GM18868 (cell line): ENCODE measurements around the gene CPVL.

Experiments used
- ATAC-seq: cut with Tn5 transposase; IDR thresholded peaks from one replicate; pipeline ENCODE4 v1.9.1; 2021; ENCODE audit warnings: mild to moderate bottlenecking, moderate library complexity; ENCODE audit not compliant: unreplicated experiment

Gene CPVL

DNA sequence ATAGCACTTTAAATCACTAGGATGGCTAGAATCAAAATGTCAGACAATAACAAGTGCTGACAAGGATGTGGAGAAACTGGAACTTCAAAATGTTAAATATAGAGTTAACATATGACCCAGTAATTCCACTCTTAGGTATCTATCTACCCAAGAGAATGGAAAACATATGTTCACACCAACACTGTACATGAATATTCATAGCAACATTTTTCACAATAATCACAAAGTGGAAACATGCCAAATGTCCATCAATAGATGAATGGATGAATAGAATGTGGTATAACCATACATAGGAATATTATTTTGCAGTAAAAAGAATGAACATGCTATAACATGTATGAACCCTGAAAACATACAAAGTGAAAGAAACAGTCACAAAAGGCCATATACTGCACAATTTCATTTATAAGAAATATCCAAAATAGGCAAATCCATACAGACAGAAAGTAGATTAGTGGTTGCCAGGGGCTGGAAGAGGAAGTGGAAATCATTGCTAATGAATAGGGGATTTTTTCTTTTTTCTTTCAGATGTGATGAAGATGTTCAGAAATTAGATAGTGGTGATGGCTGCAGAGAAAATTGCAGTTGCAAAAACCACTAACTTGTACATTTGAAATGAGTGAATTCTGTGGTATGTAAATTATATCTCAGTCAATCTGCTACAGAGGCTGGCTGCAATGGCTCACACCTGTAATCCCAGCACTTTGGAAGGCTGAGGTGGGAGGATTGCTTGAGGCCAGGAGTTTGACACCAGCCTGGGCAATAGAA is 93.0 kb downstream of the CPVL start:
- no peak for ATAC-seq

DNA sequence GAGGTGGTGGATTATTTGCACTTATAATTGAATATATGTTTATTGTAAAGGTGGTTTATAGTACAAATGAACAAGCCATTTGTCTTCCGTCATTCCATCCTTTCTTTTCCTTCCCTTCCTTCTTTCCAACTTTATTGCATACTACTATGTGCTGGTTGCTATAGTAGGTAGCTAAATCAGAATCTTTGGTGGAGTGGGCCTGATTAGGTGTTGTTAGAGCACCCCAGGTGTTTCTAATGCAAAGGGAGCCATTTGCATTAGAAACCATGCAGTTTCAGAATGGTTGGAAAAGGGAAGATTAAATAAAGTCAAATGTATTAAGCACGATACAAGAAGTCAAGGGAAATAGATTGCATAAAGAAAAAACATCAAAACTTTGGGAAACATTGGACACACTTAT is 99.4 kb downstream of the CPVL start:
- no peak for ATAC-seq

DNA sequence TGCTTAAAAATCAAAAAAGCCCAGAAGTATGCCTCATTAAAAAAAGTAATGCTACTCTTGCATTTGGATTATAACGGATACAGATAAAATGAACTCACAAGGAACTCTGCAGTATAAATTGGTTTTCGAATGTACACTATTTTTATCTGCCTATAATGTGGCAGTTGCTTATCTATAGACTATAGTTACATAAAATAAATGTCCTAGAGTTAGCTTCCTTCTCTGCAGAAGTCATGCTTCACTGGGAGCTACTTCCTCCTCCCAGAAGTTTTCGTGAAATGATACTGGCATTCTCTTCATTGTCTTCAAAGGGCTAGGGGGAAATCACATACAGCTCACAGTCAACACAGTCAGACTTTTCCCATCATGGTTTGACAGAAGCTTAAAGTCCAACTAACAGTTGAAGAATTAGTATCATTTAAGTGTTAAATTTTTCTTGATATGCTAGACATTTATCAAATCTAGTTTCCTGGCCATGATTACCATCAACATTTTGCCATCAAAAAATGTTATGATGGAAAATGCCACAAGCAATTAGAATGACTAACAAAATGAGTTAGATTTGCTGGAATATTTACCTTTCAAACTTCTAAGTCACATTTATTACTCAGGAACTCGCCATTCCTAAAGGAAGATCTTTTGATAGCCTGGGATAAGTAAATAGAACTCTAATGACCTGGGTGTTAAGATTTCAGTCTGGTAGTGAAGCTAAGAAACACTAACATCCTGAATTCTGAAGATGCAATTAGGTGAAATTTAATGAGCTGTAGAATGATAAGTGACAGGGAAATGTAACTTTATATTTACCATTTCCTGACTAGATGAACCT is 100.9 kb downstream of the CPVL start:
- ATAC-seq: no peak

DNA sequence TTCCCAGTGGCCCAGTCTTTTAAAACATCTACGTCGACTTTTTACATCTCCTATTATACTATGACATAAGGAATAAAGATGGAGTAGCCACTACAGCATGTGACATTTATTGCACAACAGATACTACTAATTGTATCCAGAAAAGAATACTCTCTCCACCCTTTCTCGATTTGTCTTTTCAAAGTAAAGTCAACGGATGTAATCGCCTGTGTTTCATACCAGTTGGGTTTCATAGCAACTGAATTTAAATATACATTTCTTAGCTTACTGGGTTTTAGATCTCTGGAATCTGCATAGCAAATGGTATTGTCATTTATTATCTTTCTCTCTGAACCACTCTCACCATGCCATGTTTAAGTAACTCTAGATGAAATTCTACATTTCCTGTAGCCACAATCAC is 101.8 kb downstream of the CPVL start:
- ATAC-seq: no peak

DNA sequence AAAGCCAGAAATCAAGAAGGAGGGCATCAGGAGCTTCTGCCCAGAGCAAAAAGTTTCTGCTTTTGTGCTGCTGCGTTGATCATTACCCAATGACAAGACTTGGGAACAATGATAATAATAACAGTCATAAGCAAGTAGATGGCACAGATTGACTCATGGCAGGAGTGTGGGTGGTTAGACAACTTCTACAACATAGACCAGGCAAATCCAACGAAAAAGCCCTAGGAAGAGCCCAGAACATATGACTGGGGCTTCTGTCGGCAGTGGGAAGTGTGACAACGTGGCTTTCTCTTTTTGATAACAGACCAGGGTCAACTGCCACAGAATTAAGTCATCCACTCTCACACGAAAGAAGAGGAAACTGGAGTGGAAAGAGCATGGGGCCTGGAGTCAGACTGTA is 102.8 kb downstream of the CPVL start:
- ATAC-seq: no peak

DNA sequence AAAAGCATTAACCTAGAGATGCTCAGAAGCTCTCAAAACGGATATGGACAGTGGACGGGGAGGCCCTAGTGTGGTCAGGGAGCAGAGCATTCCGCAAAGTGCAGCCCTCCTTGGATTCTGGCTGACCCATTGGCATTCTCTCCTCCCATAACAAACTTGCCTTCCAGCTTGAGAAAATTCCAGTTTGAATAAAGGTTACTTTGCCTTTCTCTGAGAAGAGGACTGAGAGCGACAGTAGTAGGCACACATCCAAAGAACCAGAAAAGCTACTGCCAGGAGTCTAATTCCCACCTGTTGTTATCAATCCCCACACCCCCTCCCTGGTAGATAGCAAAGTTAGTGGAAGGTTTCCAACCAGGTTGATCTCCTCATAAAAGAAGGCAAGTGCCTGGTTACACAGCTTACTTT is 103.5 kb downstream of the CPVL start:
- no peak for ATAC-seq

DNA sequence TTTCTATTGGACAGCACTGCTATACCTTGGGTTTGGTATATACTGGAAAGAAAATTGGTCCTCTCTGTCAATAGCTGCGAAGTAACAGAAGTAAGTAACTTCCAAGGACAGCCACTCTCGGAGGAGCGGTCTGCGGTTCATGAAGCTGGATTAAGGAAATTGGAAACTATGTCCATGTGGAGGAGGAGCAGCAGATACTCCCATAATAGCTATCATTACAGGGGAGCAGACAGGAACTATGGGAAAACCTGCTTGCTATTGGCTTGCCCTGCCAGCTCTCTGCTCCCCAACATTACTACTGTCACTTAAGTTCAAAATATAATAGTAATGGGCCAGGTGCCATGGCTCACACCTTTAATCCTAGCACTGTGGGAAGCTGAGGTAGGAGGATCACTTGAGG is 104.3 kb downstream of the CPVL start:
- no peak for ATAC-seq

DNA sequence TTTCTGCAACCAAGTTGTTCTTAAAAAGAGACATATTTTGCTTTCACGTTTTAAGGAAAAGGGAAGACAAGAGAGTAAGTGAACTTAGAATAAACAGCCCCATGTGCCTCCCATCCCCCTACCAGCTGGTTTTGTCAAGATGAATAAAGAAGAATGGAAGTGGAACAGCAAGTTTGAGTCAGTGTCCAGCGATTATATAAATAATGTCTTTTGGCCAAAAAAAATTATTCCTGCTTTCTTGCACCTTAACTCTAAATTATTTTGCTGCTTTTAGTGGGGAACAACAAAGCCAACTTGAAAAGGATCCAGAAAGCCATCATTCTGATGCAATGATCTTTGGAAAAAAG is 105.8 kb downstream of the CPVL start:
- ATAC-seq: no peak

DNA sequence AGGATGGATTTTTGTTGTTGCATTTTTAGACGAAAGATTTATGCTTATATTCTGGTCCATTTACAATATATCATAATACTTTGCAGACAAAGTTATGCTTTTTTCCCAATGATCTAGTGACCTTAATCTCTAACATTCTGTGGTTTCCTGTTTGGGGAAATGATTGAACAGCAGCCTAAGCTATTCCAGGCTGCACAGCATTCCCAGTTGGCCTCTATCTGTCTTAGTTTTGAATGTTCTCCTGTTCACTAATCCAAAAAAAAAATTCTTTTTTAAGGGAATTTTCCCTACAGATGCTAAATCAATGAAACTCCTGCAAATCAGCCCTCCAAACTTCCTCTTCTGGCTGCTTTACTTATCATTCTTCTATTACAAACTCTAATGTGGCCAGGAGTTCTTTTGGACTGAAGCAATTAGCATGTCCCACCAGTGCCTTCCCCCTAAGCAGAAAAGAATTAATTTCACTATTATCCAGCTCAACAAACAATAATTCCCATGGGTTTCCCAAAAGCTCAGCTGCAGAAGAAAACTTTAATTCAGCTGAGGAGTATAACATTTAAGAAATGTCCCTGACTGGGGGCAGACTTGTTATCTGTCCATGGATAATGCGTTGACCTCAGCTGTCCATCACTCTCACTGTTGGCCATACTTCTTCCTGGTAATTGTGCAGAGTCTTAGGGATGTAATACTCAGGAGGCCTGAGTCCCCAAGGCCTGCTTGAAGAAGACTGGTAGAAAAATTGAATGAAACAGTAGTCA is 106.3 kb downstream of the CPVL start:
- ATAC-seq: no peak

DNA sequence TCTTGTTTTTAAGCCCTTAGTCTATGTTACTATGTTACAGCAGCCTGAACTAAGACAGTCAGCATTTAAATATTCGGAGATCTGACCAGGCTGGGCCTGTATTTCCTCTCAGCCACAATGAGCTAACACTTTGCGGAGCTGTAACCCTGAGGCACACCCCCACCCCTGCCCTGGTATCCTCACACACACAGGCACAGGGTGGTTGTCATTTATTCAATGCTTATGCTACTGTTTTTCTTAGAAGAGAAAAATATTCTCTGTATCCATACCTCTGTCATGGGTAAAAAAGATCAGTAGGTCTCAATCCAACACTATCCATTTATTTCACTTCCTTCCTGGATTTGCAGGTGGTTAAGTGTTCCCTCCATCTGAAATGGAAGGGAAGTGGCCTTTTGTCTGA is 107.9 kb downstream of the CPVL start:
- no peak for ATAC-seq

DNA sequence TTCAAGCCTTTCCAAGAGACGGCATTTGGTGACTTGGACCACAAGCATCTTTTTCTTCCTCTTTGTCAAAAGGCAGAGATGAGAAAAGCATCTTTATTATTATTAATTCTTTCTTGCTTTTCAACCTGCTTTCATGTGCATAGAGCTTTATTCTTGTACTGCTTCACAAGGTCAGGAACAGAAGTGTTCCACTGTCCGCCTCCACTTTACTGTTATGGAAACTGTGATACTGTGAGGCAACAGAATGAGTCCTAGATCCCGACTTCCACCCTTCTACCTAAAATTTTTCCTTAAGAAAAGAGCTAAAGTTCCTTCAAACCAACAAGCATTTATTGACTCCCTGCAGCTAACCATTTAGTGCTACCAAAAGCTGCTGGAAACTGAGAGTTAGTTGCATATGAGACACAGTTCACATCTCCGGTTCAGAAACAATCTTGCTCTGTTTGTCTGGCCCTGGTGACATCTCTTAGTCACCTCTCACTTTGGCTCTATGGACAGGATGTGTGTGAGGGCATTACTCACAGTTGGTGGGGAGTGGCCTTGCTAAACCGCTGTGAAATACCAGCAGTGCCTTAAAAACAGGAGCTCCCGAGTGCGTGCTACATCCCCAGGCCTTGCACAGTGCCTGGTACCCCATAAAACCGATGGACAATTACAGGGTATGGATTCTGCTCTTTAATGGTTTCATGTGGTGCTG is 111.1 kb downstream of the CPVL start:
- no peak for ATAC-seq

DNA sequence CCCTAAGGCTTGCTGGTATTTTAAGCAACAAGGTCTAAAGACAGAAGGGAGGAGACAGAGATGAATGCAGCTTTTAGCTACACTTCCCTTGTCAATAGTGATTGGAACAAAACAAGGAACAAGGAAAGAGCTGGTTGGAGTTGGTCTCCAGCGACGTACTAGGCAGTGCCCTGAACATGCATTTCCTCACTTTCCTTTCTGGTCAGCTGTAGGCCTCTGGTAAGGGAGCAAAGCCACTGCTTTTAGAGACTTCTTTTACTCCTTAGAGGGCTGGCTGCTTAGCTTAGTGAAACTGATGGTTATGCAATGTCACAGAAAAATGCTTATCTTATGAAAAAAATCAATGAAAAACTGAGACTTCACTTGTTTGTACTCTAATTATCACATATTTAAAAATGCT is 112.8 kb downstream of the CPVL start:
- ATAC-seq: no peak

DNA sequence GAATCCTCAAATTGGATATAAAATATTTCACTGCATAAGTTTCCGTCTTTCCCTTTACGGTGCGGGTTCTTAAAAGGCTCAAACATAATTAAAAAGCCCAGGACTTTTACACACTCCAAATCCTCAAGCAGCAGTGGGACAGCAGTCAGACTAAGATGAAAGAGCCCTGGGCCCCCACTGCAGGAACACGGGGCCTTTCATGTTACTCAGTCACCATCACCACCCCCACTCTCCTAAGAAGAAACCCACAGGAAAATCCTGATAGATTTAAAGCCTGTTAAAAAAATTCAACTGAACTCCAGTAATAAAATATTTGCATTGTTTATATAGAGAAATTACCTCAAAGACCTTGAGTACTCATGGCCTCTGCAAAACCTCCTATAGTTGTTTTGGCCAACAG is 114.2 kb downstream of the CPVL start:
- no peak for ATAC-seq

DNA sequence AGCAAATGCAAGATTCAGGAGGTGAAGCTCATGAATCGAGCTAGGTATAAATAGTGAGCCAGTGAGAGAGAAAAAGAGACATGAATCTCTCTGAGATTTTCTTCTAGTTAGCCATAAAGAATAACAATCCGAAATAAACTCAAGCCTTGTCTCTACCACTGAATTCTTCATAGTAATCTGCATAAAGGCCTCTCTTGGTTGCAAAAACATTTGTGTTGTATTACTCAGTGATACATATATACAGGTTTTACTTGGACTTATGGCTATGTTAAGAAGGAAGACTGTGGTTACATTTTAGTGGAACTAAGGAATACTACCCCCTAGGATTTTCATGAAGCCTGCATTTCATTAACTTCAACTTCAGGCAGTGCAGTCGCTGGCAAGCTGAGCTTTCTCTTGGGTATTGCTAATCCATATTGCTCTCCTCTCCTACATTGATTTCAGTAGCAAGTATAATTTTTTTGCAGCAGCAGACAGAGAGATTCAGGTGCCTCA is 115.5 kb downstream of the CPVL start:
- ATAC-seq: no peak

DNA sequence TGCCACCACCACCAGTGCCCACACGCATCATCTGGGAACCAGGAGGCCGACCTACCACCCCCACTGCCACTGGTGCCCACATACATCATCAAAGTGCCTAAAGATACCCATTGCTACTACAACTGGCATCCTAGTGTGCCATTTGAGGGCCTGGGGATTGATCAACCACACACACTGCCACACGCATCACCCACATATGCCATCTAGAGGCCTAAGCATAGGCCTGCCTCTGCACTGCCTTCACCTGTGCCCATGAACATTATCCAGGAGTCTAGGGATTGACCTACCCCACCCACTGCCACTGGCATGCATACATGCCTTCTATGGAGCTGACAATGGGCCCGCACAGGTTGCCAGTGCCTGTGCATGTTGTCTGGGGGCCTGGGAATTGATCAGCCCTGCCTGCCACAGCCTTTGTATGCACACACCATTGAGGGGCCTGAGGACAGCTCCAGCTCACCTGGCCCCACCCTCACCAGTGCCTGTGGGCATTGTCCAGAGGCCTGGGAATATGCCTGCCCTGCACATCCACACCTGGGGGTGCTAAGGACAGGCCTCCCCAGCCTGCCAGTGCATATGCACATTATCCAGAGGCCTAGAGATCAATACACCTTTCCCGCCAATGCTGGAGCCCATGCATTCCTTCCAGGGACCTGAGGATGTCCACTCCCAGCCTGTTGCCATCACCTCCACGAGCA is 123.9 kb downstream of the CPVL start:
- ATAC-seq: no peak

DNA sequence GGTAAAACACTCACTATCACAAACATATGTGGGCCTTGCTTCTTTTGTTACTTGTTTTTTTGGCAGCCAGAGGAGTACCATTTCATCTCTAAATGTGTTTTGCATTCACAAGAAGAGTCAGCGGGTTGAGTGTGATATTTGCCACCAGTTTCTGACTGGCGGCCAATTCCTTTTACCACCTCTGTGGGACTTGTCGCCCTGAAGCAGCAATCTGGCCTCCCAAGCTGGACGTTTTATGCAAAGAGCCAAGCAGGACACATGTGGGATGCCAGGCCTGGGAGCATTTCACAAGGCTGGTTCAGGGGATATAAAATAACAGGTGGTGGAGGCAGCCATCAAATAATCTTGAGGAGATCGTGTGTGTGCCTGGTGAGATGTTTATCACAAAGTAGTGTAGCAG is 126.4 kb downstream of the CPVL start:
- no peak for ATAC-seq

DNA sequence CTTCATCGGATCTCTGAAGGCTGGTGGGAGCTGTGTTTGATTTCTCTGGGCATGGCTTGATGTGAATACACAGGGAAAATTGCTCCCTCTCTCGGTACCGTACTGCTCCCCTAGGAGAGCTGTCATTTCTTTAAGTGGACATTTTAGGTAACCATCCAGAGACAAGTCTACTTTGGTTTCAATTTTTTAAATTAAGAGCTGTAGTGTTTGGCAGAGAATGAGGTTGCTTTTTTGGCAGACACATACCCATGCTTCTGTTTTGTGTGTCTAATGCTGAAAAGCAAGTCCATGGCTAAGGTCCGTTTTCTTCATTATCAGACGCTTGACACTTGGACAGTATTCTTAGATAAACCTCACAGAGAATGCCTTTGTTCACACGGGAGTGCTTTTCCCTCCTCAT is 127.0 kb downstream of the CPVL start:
- ATAC-seq: no peak

DNA sequence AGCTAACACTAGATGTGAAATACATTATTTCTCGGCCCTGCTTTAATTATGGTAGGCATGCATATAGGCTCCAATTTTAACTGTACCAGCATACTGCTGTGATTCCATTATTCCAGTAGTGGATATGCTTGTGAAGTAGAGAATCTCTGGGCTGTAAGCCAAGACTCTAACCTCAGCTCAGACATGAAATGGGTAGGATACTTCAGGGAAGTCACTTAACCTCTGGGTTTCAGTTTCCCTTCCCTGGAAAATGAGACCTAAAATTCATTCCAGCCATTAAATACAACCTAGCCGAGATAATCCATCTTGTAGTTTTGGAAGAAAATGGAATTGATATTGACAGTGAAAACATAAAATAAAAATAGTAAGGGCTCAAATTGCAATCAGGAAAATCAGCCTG is 128.6 kb downstream of the CPVL start:
- ATAC-seq: no peak

DNA sequence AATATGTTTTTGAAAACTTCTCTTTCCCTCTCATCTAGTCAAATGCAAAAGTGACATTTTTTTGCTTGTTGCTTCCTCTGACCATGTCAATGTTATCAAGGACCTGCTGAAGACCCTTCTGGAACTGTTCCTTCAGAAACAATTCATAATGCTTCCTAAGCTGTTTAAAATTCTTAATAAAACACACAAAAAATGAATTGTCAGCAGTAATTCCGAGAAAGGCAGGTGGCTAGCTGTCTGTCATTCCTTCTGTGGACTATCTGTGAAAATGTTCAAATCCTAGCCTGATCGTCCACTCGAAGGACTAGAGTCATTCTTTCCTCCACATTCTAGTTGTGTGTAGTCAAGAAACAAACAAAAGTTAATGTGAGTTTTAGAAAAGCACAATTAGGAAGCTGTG is 131.6 kb downstream of the CPVL start:
- ATAC-seq: no peak

DNA sequence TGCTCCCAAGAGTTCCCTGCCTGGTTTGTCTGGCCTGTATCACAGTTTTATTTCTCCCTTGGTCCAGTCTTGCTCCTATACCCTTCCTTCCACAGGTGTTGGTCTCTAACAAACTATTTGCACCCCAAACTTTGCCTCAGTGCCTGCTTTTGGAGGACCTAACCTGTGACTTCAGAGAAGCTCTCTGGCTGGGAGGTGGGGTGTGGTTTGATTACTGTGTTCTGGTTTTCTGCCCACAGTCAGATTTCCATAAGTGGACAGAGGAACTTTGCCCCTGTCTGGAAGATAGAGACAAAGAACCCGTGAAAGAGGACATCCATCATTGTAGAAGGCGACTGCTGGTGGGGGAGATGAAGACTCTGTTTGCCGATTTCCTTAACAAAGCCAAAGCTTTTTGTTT is 132.4 kb downstream of the CPVL start:
- no peak for ATAC-seq
